Fibroblast of lung (primary cell): ENCODE data around the gene GPR26. TPM values are rescaled to one million over a fixed set of nuclear protein-coding genes. Genes with fewer than 3 reads are reported as not detected.

ENCODE experiments used
- DNase-seq, 2 donors: peaks; one replicate each; pipeline versions ENCODE4 v3.0.0 to v3.0.0-alpha.2; 2010; ENCODE audit warnings: low read depth in 2 of 2
- H2AFZ ChIP-seq: 2 replicates; pipeline ENCODE4 v1.5.1; 2012; ENCODE audit warnings: low read length, control low read depth, inconsistent platforms
- H3K27ac ChIP-seq: 2 replicates; pipeline ENCODE4 v1.5.1; 2011; ENCODE audit warnings: low read length, control low read depth; ENCODE audit not compliant: insufficient read depth
- H3K27me3 ChIP-seq: 2 replicates; pipeline ENCODE4 v1.5.1; 2011; ENCODE audit warnings: mild to moderate bottlenecking, low read length; ENCODE audit not compliant: control insufficient read depth, insufficient read depth
- H3K36me3 ChIP-seq: 2 replicates; pipeline ENCODE4 v1.5.1; 2011; ENCODE audit warnings: low read length; ENCODE audit not compliant: control insufficient read depth, insufficient read depth
- H3K4me1 ChIP-seq: 2 replicates; pipeline ENCODE4 v1.5.1; 2011; ENCODE audit warnings: low read length; ENCODE audit not compliant: control insufficient read depth, insufficient read depth; ENCODE audit errors: extremely low read depth
- H3K4me2 ChIP-seq: 2 replicates; pipeline ENCODE4 v1.5.1; 2011; ENCODE audit warnings: low read length, control low read depth; ENCODE audit not compliant: insufficient read depth; ENCODE audit errors: extremely low read depth
- H3K4me3 ChIP-seq, 4 experiments: fragments of 200-600 bp in 1 of 4; sonication (generic) in 1 of 4; replicated peaks in 1 of 4; 2 replicates each; pipeline ENCODE4 v1.5.1; 2011 to 2016; ENCODE audit warnings: low read length in 4 of 4, low read depth in 3 of 4, mild to moderate bottlenecking in 3 of 4, control low read depth in 2 of 4, inconsistent platforms in 1 of 4, mixed read lengths in 1 of 4; ENCODE audit not compliant: insufficient read depth in 1 of 4; ENCODE audit errors: control extremely low read depth in 1 of 4
- H3K79me2 ChIP-seq: 2 replicates; pipeline ENCODE4 v1.5.1; 2012; ENCODE audit warnings: mild to moderate bottlenecking, low read length, inconsistent platforms; ENCODE audit not compliant: control insufficient read depth, insufficient read depth
- H3K9ac ChIP-seq: 2 replicates; pipeline ENCODE4 v1.5.1; 2011; ENCODE audit warnings: mild to moderate bottlenecking, low read length, control low read depth; ENCODE audit not compliant: insufficient read depth
- H3K9me3 ChIP-seq: 2 replicates; pipeline ENCODE4 v1.5.1; 2012; ENCODE audit warnings: low read depth, low read length; ENCODE audit not compliant: control insufficient read depth, insufficient read depth
- H4K20me1 ChIP-seq: 2 replicates; pipeline ENCODE4 v1.5.1; 2011; ENCODE audit warnings: low read length; ENCODE audit not compliant: control insufficient read depth, insufficient read depth; ENCODE audit errors: extremely low read depth
- EZH2 ChIP-seq: IDR thresholded peaks from 2 replicates; pipeline ENCODE4 v1.5.1; 2012; ENCODE audit warnings: low read length, control low read depth, mild to moderate bottlenecking; ENCODE audit errors: missing control alignments
- polyA plus RNA-seq, 2 donors: library from polyadenylated mRNA; depleted of rRNA in 1 of 2; stranded (reverse) in 1 of 2; unstranded in 1 of 2; fragments of >200 nt; gene quantifications; 2 replicates each; pipeline ENCODE4 v1.2.1, GENCODE V29; 2011 to 2012; ENCODE audit warnings: missing spikeins in 1 of 2
- total RNA-seq: library from RNA; depleted of rRNA; stranded (reverse); fragments of >200 nt; gene quantifications from 2 replicates; pipeline ENCODE4 v1.2.1, GENCODE V29; 2014
- TF ChIP-seq, protein P1 (sequence below), 2 donors: IDR thresholded peaks in 1 of 2; conservative IDR thresholded peaks in 1 of 2; 1 replicate in 1 of 2; 2 replicates in 1 of 2; pipeline ENCODE4 v1.5.1; 2011 to 2012; ENCODE audit warnings: low read length in 2 of 2, control low read depth in 1 of 2, inconsistent platforms in 1 of 2, low read depth in 1 of 2, mild to moderate bottlenecking in 1 of 2

The GPR26 gene
- total and polyA plus RNA-seq, 2 donors (not counting 1 experiment from before 2014, with no cell fraction given), result not detected

DNA sequence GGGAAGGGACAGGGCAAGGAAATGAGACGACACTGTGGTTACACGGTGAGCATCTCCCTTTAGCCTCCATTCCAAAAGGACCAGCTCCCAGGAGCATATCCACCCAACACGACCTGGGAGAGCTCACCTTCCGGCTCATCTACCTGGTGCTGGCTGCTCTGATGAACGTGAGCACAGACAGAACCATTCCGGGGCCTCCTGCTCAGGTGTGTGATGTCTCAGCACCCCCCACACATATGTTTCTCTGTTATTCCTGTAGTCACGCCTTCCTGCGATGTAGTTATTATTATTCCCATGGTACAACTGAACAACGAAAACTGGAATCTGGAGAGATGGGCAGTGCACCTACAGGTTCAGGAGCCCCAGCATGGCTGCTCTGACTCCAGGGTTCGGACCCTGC is 20.5 kb upstream of the GPR26 start:
- H3K27me3 ChIP-seq, result no peaks in the 10 kb centered on the region

DNA sequence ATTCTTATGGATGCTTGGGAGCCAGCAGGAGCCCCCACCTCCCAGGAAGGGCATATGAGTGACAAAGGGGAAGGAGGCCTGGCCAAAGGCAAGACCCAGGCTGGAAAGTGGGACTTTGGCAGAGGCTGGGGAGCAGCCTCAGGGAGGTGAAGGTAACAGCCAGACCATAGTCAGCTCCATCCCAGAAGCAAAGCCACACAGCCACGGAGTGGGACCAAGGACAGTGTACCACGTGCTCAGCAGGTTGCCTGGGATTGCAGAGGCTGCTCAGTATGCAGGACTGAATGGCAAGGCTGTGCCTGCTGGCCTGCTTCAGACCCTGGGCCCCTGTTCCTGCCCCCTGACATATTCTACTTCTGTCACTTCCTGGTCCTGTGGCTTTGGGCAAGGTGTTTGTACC is 17.6 kb upstream of the GPR26 start:
- Histone ChIP-seq H4K20me1 (no peaks in the 10 kb centered on the region), H3K36me3 (no peaks in the 10 kb centered on the region), H3K27ac (no peak overlapping the region), H3K27me3 (no peaks in the 10 kb centered on the region), H3K4me3 (no peak overlapping the region), H3K9ac (no peak overlapping the region), H3K4me2 (no peak overlapping the region), H3K79me2 (no peaks in the 10 kb centered on the region), H3K4me1 (no peaks in the 10 kb centered on the region), H2AFZ (no peak overlapping the region), H3K9me3 (no peaks in the 10 kb centered on the region)
- TF ChIP-seq, protein P1, sequence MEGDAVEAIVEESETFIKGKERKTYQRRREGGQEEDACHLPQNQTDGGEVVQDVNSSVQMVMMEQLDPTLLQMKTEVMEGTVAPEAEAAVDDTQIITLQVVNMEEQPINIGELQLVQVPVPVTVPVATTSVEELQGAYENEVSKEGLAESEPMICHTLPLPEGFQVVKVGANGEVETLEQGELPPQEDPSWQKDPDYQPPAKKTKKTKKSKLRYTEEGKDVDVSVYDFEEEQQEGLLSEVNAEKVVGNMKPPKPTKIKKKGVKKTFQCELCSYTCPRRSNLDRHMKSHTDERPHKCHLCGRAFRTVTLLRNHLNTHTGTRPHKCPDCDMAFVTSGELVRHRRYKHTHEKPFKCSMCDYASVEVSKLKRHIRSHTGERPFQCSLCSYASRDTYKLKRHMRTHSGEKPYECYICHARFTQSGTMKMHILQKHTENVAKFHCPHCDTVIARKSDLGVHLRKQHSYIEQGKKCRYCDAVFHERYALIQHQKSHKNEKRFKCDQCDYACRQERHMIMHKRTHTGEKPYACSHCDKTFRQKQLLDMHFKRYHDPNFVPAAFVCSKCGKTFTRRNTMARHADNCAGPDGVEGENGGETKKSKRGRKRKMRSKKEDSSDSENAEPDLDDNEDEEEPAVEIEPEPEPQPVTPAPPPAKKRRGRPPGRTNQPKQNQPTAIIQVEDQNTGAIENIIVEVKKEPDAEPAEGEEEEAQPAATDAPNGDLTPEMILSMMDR (conservative IDR thresholded peaks at IDR 0.05 in 1 of 2, IDR thresholded peaks at IDR 0.05 in 1 of 2; ENCODE audit: low read depth in 1 of 2, low read length in 2 of 2), result no peak
- TF ChIP-seq EZH2, result no peak
- no peak for DNase-seq

More for the DNA sequence above, 20.5 kb upstream of the GPR26 start:
- DNase-seq, result no peak
- H3K9me3 ChIP-seq, result no peaks in the 10 kb centered on the region
- no peaks in the 10 kb centered on the region for H3K4me1 ChIP-seq
- H3K36me3 ChIP-seq, result no peaks in the 10 kb centered on the region
- H3K9ac ChIP-seq, result no peak overlapping the region
- H3K4me3 ChIP-seq, result no peak overlapping the region
- no peaks in the 10 kb centered on the region for H4K20me1 ChIP-seq
- no peak overlapping the region for H2AFZ ChIP-seq
- H3K79me2 ChIP-seq, result no peaks in the 10 kb centered on the region
- no peak for TF ChIP-seq EZH2
- TF ChIP-seq, protein P1 (conservative IDR thresholded peaks at IDR 0.05 in 1 of 2, IDR thresholded peaks at IDR 0.05 in 1 of 2; ENCODE audit: low read depth in 1 of 2, low read length in 2 of 2), result no peak
- H3K27ac ChIP-seq, result no peak overlapping the region
- no peak overlapping the region for H3K4me2 ChIP-seq

DNA sequence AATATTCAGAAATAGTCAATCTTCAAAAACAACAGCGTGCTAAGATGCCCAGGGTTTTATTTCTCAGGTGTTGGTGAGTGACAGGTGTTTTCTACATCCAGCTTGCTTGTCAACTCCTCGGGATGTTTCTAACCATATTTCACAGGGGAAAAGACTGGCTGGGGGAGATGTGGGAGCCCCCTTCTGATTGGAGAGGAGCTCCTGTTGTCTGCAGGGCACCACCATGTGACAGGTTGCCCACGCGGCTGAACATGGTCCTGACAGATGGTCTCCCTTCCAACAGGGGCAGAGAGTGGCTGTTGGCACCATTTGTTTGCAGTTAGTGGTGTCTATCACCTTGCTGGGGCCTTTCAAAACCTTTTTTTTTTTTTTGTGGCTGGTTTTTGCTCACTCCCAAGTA is 16.5 kb upstream of the GPR26 start:
- Histone ChIP-seq H4K20me1 (no peaks in the 10 kb centered on the region), H3K4me3 (no peak overlapping the region), H3K4me1 (no peaks in the 10 kb centered on the region), H3K27ac (no peak overlapping the region), H3K36me3 (no peaks in the 10 kb centered on the region), H3K9me3 (no peaks in the 10 kb centered on the region), H3K4me2 (no peak overlapping the region), H2AFZ (no peak overlapping the region), H3K79me2 (no peaks in the 10 kb centered on the region), H3K27me3 (no peaks in the 10 kb centered on the region), H3K9ac (no peak overlapping the region)
- DNase-seq, result no peak
- TF ChIP-seq EZH2, result no peak
- TF ChIP-seq, protein P1 (conservative IDR thresholded peaks at IDR 0.05 in 1 of 2, IDR thresholded peaks at IDR 0.05 in 1 of 2; ENCODE audit: low read depth in 1 of 2, low read length in 2 of 2), result no peak
